ENCODE data around the gene IL17RC.
"Not testable (repeated sequence)": the region's sequence is repeated elsewhere in the genome, so short reads cannot be mapped to it uniquely, and the experiment has no call there.

The IL17RC gene

GRCh38 chr3:9889405-9889804 lies 27.5 kb upstream of the IL17RC start:
- Histone ChIP-seq H3K27ac (no peak overlapping the region), H3K4me3 (ENCODE audit: low read depth, low read length) (no peak overlapping the region), H3K36me3 (replicated peaks) (peaks cover 13% of the 10 kb centered on the region), H3K27me3 (replicated peaks) (no peaks in the 10 kb centered on the region)
- no peak for TF ChIP-seq CTCF (IDR thresholded peaks at IDR 0.05; ENCODE audit: low read depth, low read length, missing control alignments)
- no peak for DNase-seq
- in situ Hi-C loops (cut with HindIII; ENCODE audit: low pct_ligation_motif_present, low sequenced_read_pairs), result no loop called here

GRCh38 chr3:9890249-9891071 lies 26.4 kb upstream of the IL17RC start, which contains the start of gene JAGN1:
JAGN1 (plus strand) TSS chr3:9890610; CDS start chr3:9890723, 113 bp downstream.
- in situ Hi-C loops (cut with HindIII; ENCODE audit: low pct_ligation_motif_present, low sequenced_read_pairs), result no loop called here
- Histone ChIP-seq H3K27ac (peak within 1 kb of the TSS; percentile 99), H3K36me3 (replicated peaks) (peaks cover 13% of the 10 kb centered on the region), H3K4me3 (ENCODE audit: low read depth, low read length) (peak within 1 kb of the TSS; percentile 97), H3K27me3 (replicated peaks) (no peaks in the 10 kb centered on the region)
- TF ChIP-seq CTCF (IDR thresholded peaks at IDR 0.05; ENCODE audit: low read depth, low read length, missing control alignments), result no peak
- DNase-seq, result peak; percentile 88

GRCh38 chr3:9891072-9891622 lies 25.8 kb upstream of the IL17RC start:
- Histone ChIP-seq H3K27ac (peak overlapping the region; percentile 99), H3K27me3 (replicated peaks) (no peaks in the 10 kb centered on the region), H3K36me3 (replicated peaks) (peaks cover 13% of the 10 kb centered on the region), H3K4me3 (ENCODE audit: low read depth, low read length) (peak overlapping the region; percentile 97)
- in situ Hi-C loops (cut with HindIII; ENCODE audit: low pct_ligation_motif_present, low sequenced_read_pairs), result no loop called here
- DNase-seq, result no peak
- no peak for TF ChIP-seq CTCF (IDR thresholded peaks at IDR 0.05; ENCODE audit: low read depth, low read length, missing control alignments)

- H3K36me3 ChIP-seq (replicated peaks), result peaks cover 13% of the 10 kb centered on the region
- in situ Hi-C loops (cut with HindIII; ENCODE audit: low pct_ligation_motif_present, low sequenced_read_pairs), result no loop called here
- no peak for DNase-seq
- H3K4me3 ChIP-seq (ENCODE audit: low read depth, low read length), result no peak overlapping the region
- TF ChIP-seq CTCF (IDR thresholded peaks at IDR 0.05; ENCODE audit: low read depth, low read length, missing control alignments), result no peak
- H3K27me3 ChIP-seq (replicated peaks), result no peaks in the 10 kb centered on the region
- peak overlapping the region; percentile 8 for H3K27ac ChIP-seq
These were observed 23.2 kb upstream of the IL17RC start for GRCh38 chr3:9893739-9894138.

DNA sequence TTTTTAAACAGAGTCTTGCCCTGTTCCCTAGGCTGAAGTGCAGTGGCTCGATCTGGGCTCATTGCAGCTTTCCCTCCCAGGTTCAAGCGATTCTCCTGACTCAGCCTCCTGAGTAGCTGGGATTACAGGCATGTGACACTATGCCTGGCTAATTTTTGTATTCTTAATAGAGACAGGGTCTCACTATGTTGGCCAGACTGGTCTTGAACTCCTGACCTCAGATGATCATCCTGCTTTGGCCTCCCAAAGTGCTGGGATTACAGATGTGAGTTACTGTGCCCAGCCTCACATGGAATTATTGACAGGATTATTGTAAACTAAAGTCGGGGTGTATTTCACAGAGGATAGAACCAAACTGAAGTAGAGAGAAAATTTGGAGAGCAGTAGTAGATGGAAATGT lies 21.2 kb upstream of the IL17RC start:
- peaks cover 10% of the 10 kb centered on the region for H3K36me3 ChIP-seq (replicated peaks)
- H3K27me3 ChIP-seq (replicated peaks); H3K27ac ChIP-seq; in situ Hi-C loops (cut with HindIII; ENCODE audit: low pct_ligation_motif_present, low sequenced_read_pairs); DNase-seq; H3K4me3 ChIP-seq (ENCODE audit: low read depth, low read length): not testable (repeated sequence)

- H3K27me3 ChIP-seq (replicated peaks); H3K4me3 ChIP-seq (ENCODE audit: low read depth, low read length); in situ Hi-C loops (cut with HindIII; ENCODE audit: low pct_ligation_motif_present, low sequenced_read_pairs): not testable (repeated sequence)
- peak; percentile 49 for DNase-seq
- H3K36me3 ChIP-seq (replicated peaks), result peaks cover 10% of the 10 kb centered on the region
- peak overlapping the region; percentile 50 for H3K27ac ChIP-seq
These were observed 20.0 kb upstream of the IL17RC start for GRCh38 chr3:9896755-9897407.

Measured in brain microvascular endothelial cell (primary cell).